T-helper 22 cell (primary cell): Measurements from ENCODE around the gene KHDRBS2.

Source experiments
- DNase-seq: peaks from one replicate; pipeline ENCODE4 v3.0.0-alpha.2; 2020; ENCODE audit warnings: low read depth

The KHDRBS2 gene

GRCh38 chr6:62013719-62014118 is 272.3 kb downstream of the KHDRBS2 start:
- no peak for DNase-seq

GRCh38 chr6:62009445-62009844 is 276.6 kb downstream of the KHDRBS2 start:
- no peak for DNase-seq

GRCh38 chr6:61989616-61990015 is 296.4 kb downstream of the KHDRBS2 start:
- DNase-seq = no peak

GRCh38 chr6:61980622-61981021 is 305.4 kb downstream of the KHDRBS2 start:
- no peak for DNase-seq

- no peak for DNase-seq
Measured at GRCh38 chr6:61977947-61978346, 308.1 kb downstream of the KHDRBS2 start.

GRCh38 chr6:61977099-61977498 is 308.9 kb downstream of the KHDRBS2 start:
- no peak for DNase-seq

GRCh38 chr6:61959196-61959595 is 326.8 kb downstream of the KHDRBS2 start:
- DNase-seq = no peak

- no peak for DNase-seq
Measured at GRCh38 chr6:61953851-61954250, 332.2 kb downstream of the KHDRBS2 start.

GRCh38 chr6:61951586-61951985 is 334.4 kb downstream of the KHDRBS2 start:
- no peak for DNase-seq

- no peak for DNase-seq
Measured at GRCh38 chr6:61950811-61951210, 335.2 kb downstream of the KHDRBS2 start.

GRCh38 chr6:61949971-61950370 is 336.1 kb downstream of the KHDRBS2 start:
- DNase-seq = no peak

- DNase-seq = no peak
Measured at GRCh38 chr6:61949161-61949560, 336.9 kb downstream of the KHDRBS2 start.

GRCh38 chr6:61947311-61947947 is 338.6 kb downstream of the KHDRBS2 start:
- DNase-seq = no peak

- no peak for DNase-seq
Measured at GRCh38 chr6:61940919-61941318, 345.1 kb downstream of the KHDRBS2 start.

GRCh38 chr6:61935242-61935846 is 350.7 kb downstream of the KHDRBS2 start:
- DNase-seq = no peak

- DNase-seq = no peak
Measured at GRCh38 chr6:61909486-61909885, 376.5 kb downstream of the KHDRBS2 start.

GRCh38 chr6:61901748-61902147 is 384.3 kb downstream of the KHDRBS2 start:
- DNase-seq = no peak

GRCh38 chr6:61894536-61894935 is 391.5 kb downstream of the KHDRBS2 start:
- DNase-seq = no peak

GRCh38 chr6:61887423-61887822 is 398.6 kb downstream of the KHDRBS2 start:
- DNase-seq = no peak

GRCh38 chr6:61886608-61887259 is 399.3 kb downstream of the KHDRBS2 start:
- DNase-seq = no peak

- DNase-seq = no peak
Measured at GRCh38 chr6:61869632-61870400, 416.2 kb downstream of the KHDRBS2 start.

GRCh38 chr6:61868507-61869080 is 417.4 kb downstream of the KHDRBS2 start:
- DNase-seq = no peak
